Measurements from ENCODE around the gene C13orf46. TPM values are rescaled to one million over a fixed set of nuclear protein-coding genes. Genes with fewer than 3 reads are reported as not detected.

C13orf46 gene
- total RNA-seq, 2 experiments from 2014 or later, result 1.5 to 1.8 TPM

DNA sequence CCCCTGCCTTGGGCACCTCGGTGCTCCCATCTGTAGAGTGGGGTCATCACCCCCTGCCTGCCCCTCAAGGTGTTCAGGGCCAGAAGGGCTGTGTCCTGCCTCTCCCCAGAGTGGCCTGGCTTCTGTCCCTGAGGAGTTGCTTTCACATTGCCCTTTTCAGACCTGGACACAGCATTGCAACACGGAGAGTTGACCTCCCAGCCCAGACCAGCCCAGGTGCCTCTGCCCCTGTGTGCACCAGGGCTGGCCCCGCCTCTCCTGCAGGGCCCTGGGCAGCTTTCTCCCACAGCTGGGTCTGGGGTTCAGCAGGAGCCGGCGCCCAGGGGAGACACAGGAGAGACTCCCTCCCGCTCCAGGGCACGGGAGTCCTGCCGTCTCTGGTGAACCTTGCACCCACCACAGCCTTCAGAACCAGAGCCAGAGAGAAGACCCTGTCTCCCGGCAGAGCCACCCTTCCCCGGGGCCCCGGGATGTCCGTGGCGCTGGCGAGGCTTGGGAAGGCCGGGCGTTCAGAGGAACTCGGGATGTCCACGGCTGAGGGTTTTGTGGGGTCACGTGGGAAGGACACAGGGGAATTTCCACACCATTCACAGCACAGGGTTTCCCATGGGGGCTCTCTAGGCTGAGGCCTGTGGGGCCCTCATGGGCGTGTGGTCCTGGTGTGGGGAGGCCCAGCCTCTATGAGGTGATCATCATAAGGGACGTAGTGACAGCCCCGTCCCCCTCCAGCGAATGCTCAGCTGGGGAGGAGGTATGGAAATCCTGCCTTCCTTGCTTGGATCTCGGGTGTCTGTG is 23.2 kb downstream of the C13orf46 start:
- CTCF ChIA-PET, result no interaction called here
- Mint-ChIP-seq H3K4me3 (no peak overlapping the region), H3K9me3 (no peaks in the 10 kb centered on the region), H3K36me3 (peaks cover 12% of the 10 kb centered on the region), H3K27ac (no peak overlapping the region), H3K4me1 (ENCODE audit: low read depth) (no peaks in the 10 kb centered on the region), H3K27me3 (no peaks in the 10 kb centered on the region)
- DNase-seq, result no peak
- POLR2A ChIA-PET, result no interaction called here
- intact Hi-C loops (cut with micrococcal nuclease), result loop anchor here (1.0 to 5.0 kb wide), 2 partner anchors 162 to 276 kb away; no protein-coding TSS in a partner anchor

DNA sequence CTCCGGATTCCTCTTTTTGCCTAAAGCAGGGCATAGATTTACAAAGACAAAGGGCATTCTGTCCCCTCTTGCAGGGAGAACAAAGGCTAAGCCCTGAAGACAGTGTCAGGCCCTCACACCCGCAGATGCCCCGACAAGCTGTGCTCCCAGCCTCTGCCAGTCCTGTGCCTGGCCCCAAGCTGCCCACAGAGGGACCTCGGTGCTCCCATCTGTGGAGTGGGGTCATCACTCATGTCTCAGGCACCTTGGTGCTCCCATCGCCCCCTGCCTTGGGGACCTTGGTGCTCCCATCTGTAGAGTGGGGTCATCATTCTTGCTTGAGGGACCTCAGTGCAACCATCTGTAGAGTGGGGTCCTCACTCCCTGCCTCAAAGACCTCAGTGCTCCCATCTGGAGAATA is 24.3 kb downstream of the C13orf46 start:
- Mint-ChIP-seq H3K9me3 (no peaks in the 10 kb centered on the region), H3K4me3 (no peak overlapping the region), H3K4me1 (ENCODE audit: low read depth) (no peaks in the 10 kb centered on the region), H3K36me3 (peaks cover 6% of the 10 kb centered on the region), H3K27ac (no peak overlapping the region), H3K27me3 (no peaks in the 10 kb centered on the region)
- ChIA-PET CTCF (interaction anchor here (0.9 kb wide), 1 partner anchor 9 kb away, joined by 4 read pairs; no protein-coding TSS in a partner anchor), POLR2A (no interaction called here)
- intact Hi-C loops (cut with micrococcal nuclease), result no loop called here
- no peak for DNase-seq

DNA sequence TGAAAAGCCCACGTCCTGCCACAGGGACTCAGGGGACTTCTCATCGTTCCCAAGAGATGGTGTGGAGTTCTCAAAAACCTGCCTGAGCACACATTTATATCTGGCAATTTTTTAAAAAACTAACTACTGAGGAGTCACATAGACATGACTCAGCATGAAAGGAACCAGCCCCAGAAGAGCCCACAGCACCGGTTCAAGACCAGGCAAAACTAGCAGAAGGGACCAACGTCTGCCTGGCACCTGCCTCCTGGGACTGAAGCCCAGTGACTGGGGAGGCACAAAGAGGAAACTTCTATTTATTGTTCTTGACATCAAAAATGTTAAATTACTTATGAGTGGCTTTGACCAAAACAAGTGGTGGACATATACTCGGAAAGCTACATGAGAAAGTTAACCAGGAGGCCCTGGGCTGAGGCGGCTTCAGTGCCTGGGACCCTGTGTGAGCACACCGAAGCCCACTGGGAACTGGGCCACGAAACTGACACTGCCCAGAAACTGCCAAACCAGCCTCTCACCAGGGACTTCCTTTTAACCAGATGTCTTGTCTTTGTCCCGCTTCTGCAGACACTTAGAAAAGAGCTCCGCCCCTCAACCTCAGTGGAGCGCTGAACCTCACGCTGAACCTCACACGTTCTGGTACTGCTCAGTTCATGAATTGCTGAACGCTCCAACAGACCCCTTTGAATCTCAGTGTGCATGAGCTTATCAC is 25.7 kb downstream of the C13orf46 start:
- no peaks in the 10 kb centered on the region for H3K4me1 Mint-ChIP-seq (ENCODE audit: low read depth)
- CTCF ChIA-PET, result no interaction called here
- no peak overlapping the region for H3K4me3 Mint-ChIP-seq

DNA sequence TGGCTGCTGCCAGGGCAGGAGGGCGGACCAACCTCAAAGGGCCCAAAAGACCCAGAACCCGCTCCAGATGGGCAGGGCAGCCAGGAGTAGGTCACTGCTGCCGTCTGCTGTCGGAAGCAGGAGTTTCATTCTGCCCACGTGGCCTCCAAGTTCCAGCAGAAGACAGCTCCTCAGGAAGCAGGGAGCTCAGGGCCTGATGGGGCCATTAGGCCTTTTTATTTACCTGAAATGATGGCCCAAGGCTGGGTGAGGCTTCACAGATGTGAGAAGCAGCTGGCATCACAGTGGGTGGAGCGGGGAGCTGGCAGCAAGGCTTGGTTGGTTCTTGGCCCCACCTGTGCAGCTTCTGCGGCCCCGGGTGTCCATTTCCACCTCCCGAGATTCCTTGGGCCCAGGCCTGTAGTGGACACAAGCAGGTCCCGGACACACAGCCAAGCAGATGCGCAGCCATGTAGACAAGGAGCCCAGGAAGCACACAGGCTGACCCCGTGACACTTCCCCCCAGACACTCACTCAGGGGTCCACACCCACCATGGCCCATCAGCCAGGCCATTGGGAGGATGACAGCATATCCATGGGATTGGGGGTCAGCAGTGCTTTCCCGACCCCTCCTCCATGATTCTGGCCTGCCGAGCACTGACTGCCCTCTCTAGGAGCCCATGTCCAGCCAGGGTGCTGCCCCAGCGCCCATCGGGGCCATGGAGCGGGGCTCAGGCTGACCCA is 26.4 kb downstream of the C13orf46 start:
- Mint-ChIP-seq H3K9me3 (no peaks in the 10 kb centered on the region), H3K27ac (no peak overlapping the region), H3K36me3 (no peaks in the 10 kb centered on the region), H3K27me3 (no peaks in the 10 kb centered on the region), H3K4me1 (ENCODE audit: low read depth) (no peaks in the 10 kb centered on the region), H3K4me3 (no peak overlapping the region)
- POLR2A ChIA-PET, result no interaction called here
- CTCF ChIA-PET, result no interaction called here
- peak; percentile 16 for DNase-seq
- intact Hi-C loops (cut with micrococcal nuclease), result no loop called here

More for the DNA sequence above, 25.7 kb downstream of the C13orf46 start:
- Mint-ChIP-seq H3K27ac (no peak overlapping the region), H3K36me3 (no peaks in the 10 kb centered on the region), H3K27me3 (no peaks in the 10 kb centered on the region), H3K9me3 (no peaks in the 10 kb centered on the region)
- POLR2A ChIA-PET, result no interaction called here
- DNase-seq, result no peak
- intact Hi-C loops (cut with micrococcal nuclease), result no loop called here

DNA sequence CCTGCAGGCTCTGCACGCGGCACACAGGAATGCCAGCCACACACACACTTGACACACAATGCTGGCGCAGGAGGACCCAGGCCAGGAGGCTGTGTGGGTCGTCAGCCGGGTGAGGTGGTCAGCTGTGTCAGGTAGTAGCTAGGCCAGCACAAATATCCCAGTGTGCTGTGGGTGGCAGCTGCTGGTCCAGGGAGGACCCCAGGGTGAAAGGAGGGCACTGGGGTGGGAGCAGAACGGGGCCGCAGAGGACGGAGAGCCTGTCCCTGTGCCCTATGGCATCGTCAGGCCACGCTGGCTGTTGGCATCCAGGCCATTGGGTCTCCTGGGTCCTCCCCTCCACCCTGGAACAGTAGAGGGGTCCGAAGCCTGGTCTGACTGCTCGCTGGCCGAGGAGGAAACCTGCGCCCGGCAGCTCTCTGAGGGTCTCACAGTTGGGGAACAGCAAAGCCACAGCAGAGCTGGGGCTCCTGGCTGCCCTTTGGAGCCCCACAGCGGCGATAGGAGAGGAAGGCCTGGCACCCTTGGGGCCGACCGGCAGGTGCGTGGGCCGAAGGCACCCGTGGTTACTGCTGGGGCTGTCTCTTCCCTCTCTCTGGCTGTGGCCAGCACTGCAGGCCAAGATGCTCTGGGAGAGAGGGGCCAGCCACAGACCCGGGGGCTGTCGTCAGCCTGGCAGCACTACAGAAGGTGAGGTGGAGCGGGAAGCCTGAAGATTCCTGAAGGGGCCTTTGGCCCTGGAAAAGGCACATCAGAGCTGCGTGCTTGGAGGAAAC is 27.3 kb downstream of the C13orf46 start:
- H3K4me3 Mint-ChIP-seq, result no peak overlapping the region
- DNase-seq, result no peak
- intact Hi-C loops (cut with micrococcal nuclease), result no loop called here
- no peak overlapping the region for H3K27ac Mint-ChIP-seq
- POLR2A ChIA-PET, result no interaction called here
- H3K9me3 Mint-ChIP-seq, result no peaks in the 10 kb centered on the region
- CTCF ChIA-PET, result no interaction called here
- no peaks in the 10 kb centered on the region for H3K27me3 Mint-ChIP-seq
- H3K4me1 Mint-ChIP-seq (ENCODE audit: low read depth), result no peaks in the 10 kb centered on the region
- H3K36me3 Mint-ChIP-seq, result no peaks in the 10 kb centered on the region

DNA sequence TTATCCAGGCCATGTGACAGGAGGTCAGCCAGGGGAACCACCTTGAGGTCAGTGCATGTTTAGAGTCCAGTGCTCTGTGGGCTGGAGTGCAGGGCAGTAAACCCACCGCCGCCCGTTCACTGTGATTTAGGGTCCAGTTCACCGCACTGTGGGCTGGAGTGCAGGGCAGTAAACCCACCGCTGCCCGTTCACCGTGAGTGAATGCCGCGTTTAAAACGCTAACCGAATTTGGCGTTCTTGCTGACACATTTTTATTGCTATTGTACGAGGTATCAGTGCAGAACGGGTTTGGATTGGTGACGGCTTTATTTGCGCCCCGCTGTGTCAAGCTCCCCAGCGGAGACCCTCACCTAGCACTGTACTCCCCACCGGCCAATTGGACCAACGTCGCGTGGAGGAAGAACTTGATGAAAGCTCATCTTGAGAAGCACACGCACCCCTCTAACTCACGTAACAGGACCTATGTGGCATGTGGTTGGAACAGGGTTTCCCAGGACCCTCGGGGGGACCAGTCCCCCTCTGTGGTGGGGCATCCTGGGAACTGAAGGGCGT is 27.9 kb downstream of the C13orf46 start:
- no peaks in the 10 kb centered on the region for H3K36me3 Mint-ChIP-seq
- no peak overlapping the region for H3K4me3 Mint-ChIP-seq
- intact Hi-C loops (cut with micrococcal nuclease), result no loop called here
- no peaks in the 10 kb centered on the region for H3K4me1 Mint-ChIP-seq (ENCODE audit: low read depth)
- H3K9me3 Mint-ChIP-seq, result no peaks in the 10 kb centered on the region
- no peak overlapping the region for H3K27ac Mint-ChIP-seq
- CTCF ChIA-PET, result no interaction called here
- POLR2A ChIA-PET, result no interaction called here
- no peaks in the 10 kb centered on the region for H3K27me3 Mint-ChIP-seq
- DNase-seq, result no peak

DNA sequence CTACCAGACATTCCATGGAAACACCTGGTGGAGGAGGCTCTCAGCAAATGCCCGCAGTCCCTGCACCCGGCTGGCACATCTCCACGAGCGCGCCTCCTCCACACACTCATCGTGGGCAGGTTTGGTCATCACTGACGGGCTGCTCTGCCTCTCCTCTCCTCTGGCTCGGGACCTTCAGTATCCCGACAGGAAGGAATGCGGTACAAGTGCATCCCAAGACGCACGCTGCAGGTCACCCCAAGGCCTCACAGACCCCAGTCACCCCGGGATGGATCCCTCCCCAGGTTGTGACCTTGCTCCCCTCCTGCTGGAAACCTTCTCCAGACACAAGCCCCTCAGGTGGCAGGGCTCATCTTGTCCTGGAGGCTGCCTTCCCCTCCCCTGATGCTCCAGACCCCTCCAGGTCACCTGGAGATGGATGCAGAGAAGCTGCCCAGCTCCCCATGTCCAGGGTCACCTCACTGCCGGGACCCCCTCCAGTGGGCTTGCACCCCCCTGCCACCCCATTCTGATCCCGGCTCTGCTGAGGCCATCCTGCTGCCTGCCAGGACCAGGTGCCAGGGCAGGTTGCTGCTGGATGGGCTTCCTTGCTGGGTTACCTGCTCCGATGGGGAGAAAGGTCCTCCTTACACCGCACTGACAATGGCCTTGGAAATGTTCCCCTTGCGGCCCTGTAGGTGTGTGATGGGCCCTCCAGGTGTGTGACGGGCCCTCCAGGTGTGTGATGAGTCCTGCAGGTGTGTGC is 29.9 kb downstream of the C13orf46 start:
- no peaks in the 10 kb centered on the region for H3K27me3 Mint-ChIP-seq

DNA sequence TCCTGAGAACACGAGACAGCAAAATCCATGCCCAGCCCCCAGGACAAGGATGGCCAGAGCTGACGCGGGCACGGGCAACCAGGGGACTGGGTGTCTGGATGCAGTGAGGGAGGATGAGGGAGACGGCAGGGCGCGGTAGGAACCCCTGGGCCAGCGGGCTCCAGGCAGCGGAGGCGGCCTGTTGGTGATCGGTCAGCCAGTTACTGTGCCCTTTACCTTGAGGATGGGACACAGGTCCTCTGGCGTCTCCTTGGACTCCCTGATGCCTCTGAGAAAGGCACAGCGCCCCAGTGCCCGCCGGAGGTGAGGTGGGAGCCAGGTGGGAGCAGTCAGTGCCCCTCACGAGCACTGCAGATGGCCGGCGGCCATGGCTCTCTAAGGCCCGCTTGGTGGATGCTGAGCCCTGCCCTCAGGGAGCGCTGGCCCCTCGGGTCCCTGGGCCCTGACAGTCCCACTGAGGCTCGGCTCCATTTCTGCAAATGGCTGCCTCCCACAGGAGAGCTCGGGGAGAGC is 31.2 kb downstream of the C13orf46 start:
- Mint-ChIP-seq H3K4me1 (ENCODE audit: low read depth) (no peaks in the 10 kb centered on the region), H3K27ac (no peak overlapping the region), H3K36me3 (no peaks in the 10 kb centered on the region), H3K4me3 (no peak overlapping the region), H3K27me3 (no peaks in the 10 kb centered on the region), H3K9me3 (no peaks in the 10 kb centered on the region)
- CTCF ChIA-PET, result no interaction called here
- intact Hi-C loops (cut with micrococcal nuclease), result no loop called here
- POLR2A ChIA-PET, result no interaction called here
- DNase-seq, result no peak

More for the DNA sequence above, 29.9 kb downstream of the C13orf46 start:
- no peaks in the 10 kb centered on the region for H3K9me3 Mint-ChIP-seq
- intact Hi-C loops (cut with micrococcal nuclease), result no loop called here
- no peak overlapping the region for H3K27ac Mint-ChIP-seq
- no peaks in the 10 kb centered on the region for H3K4me1 Mint-ChIP-seq (ENCODE audit: low read depth)
- ChIA-PET CTCF (no interaction called here), POLR2A (no interaction called here)
- DNase-seq, result no peak
- no peaks in the 10 kb centered on the region for H3K36me3 Mint-ChIP-seq
- H3K4me3 Mint-ChIP-seq, result no peak overlapping the region

DNA sequence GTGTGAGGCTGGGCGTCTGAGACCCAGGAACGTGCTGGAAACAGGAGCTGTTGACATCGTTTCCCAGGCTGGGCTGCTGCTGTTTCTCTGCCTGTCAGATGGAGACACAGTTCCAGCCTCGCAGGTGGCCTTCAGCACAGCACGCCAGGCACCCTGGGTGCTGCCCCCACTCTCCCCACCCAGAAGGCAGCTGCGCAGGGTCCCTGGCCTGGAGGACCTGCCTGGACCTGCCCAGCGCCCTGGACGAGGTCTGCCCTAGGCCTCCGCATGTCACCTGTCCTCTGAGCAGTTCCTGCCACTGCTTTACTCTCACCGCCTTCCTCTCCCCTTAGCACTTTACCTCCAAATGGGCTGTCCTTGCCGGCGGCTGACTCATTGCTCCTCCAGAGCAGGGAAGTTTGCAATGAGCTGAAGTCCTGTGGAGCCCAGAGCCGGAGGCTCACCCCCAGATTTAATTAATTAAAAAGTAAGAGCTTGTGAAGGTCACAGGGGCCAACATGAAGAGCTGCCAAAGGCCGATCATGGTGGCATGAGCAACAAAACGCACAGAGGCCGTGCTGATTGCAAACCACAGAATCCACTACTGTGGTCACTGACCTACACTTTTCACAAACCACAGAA is 32.2 kb downstream of the C13orf46 start:
- H3K27ac Mint-ChIP-seq, result no peak overlapping the region
- H3K4me1 Mint-ChIP-seq (ENCODE audit: low read depth), result no peaks in the 10 kb centered on the region
- no peaks in the 10 kb centered on the region for H3K27me3 Mint-ChIP-seq
- H3K36me3 Mint-ChIP-seq, result no peaks in the 10 kb centered on the region
- H3K4me3 Mint-ChIP-seq, result no peak overlapping the region
- no peaks in the 10 kb centered on the region for H3K9me3 Mint-ChIP-seq
- no peak for DNase-seq
- ChIA-PET CTCF (interaction anchor here (0.7 kb wide), 1 partner anchor 369 kb away, joined by 3 read pairs; no protein-coding TSS in a partner anchor), POLR2A (no interaction called here)
- intact Hi-C loops (cut with micrococcal nuclease), result no loop called here

DNA sequence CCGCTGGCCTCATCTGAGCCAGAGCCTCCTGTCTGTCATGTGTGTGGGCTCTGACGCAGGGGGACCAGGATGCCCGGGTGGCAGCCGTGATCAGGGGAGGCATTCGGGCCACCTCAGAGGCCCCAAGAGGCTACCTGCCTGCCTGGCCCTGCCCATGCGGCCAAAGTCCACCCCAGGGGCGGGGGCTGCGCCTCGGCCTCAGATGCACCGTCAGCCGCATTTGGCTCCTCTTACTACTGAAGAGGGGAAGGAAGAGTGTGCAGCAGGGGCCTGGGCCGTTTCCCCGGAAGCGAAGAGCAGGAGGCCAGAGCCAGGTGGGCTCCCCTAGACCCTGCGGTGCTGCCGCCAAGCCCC is 34.0 kb downstream of the C13orf46 start:
- CTCF ChIA-PET, result no interaction called here
- POLR2A ChIA-PET, result no interaction called here
- H3K27me3 Mint-ChIP-seq, result no peaks in the 10 kb centered on the region
- H3K4me1 Mint-ChIP-seq (ENCODE audit: low read depth), result no peaks in the 10 kb centered on the region
- DNase-seq, result no peak
- no peak overlapping the region for H3K4me3 Mint-ChIP-seq
- H3K36me3 Mint-ChIP-seq, result no peaks in the 10 kb centered on the region
- intact Hi-C loops (cut with micrococcal nuclease), result no loop called here
- H3K27ac Mint-ChIP-seq, result no peak overlapping the region
- H3K9me3 Mint-ChIP-seq, result no peaks in the 10 kb centered on the region
